ENCODE data around the gene TARP.

The TARP gene

DNA sequence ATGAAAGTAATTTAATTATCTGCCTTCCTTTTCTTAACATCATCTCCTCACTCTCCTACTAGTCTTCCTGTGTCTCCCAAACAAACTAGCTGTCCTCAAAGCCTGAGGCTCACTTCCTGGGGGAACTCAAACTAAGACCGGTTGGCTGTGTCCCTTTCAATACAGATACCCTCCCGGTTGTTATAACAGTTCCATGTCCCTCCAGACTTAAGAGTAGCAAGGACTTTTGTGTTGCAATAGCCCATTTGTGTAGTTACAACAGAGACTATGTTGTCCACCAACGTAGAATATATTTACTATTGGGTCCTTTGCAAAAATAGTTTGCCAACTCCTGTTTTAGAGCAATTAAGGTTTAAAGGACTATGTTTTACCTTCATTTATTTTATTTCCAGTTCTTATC, 8.6 kb upstream of the TARP start:
- H2AFZ ChIP-seq (replicated peaks), result no peak overlapping the region
- no peaks in the 10 kb centered on the region for H3K79me2 ChIP-seq (ENCODE audit: low read depth)
- H3K36me3 ChIP-seq, result no peaks in the 10 kb centered on the region
- no peak overlapping the region for H3K27ac ChIP-seq
- Mint-ChIP-seq H3K27ac (no peak overlapping the region), H3K4me1 (no peaks in the 10 kb centered on the region), H3K9me3 (no peaks in the 10 kb centered on the region), H3K4me3 (no peak overlapping the region), H3K36me3 (no peaks in the 10 kb centered on the region), H3K27me3 (ENCODE audit: insufficient read depth, low read depth) (no peaks in the 10 kb centered on the region)
- H3K4me3 ChIP-seq, result no peak overlapping the region
- no peaks in the 10 kb centered on the region for H3F3A ChIP-seq (ENCODE audit: low read depth)
- H3K4me2 ChIP-seq, result no peak overlapping the region
- no peaks in the 10 kb centered on the region for H3K27me3 ChIP-seq
- no peaks in the 10 kb centered on the region for H3K4me1 ChIP-seq
- TF ChIP-seq, protein P1, sequence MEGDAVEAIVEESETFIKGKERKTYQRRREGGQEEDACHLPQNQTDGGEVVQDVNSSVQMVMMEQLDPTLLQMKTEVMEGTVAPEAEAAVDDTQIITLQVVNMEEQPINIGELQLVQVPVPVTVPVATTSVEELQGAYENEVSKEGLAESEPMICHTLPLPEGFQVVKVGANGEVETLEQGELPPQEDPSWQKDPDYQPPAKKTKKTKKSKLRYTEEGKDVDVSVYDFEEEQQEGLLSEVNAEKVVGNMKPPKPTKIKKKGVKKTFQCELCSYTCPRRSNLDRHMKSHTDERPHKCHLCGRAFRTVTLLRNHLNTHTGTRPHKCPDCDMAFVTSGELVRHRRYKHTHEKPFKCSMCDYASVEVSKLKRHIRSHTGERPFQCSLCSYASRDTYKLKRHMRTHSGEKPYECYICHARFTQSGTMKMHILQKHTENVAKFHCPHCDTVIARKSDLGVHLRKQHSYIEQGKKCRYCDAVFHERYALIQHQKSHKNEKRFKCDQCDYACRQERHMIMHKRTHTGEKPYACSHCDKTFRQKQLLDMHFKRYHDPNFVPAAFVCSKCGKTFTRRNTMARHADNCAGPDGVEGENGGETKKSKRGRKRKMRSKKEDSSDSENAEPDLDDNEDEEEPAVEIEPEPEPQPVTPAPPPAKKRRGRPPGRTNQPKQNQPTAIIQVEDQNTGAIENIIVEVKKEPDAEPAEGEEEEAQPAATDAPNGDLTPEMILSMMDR (IDR thresholded peaks at IDR 0.05), result no peak
- TF ChIP-seq EZH2phosphoT487 (IDR thresholded peaks at IDR 0.05) (no peak), EZH2 (IDR thresholded peaks at IDR 0.05) (no peak)
- H4K20me1 ChIP-seq (ENCODE audit: low read depth), result no peaks in the 10 kb centered on the region
- no peaks in the 10 kb centered on the region for H3K9me3 ChIP-seq (ENCODE audit: low read depth)
- no peak overlapping the region for H3K9ac ChIP-seq
- DNase-seq (ENCODE audit: low spot score), result no peak

DNA sequence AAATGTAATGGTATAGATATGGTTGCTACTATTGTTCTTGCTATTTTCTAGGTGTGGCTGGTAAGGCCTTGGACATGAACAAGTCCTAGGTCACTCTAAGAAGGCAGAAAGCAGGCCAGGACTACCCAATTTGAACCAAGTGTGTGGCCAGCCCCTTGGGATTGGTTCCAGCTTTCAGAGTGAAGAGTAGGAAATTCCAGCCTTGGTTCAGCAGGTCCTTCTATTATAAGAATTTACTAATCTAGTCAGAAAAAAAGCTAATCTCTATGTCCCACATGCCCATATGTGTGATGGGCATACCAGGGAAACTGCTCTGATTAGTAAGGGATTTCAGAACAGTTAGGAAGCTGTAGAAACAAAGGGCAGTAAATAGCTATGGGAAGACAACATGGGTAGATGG, 7.8 kb upstream of the TARP start:
- H3F3A ChIP-seq (ENCODE audit: low read depth), result no peaks in the 10 kb centered on the region
- H3K27ac ChIP-seq, result no peak overlapping the region
- DNase-seq (ENCODE audit: low spot score), result no peak
- H3K4me2 ChIP-seq, result no peak overlapping the region
- no peak overlapping the region for H3K9ac ChIP-seq
- no peaks in the 10 kb centered on the region for H3K27me3 ChIP-seq
- no peak overlapping the region for H3K4me3 ChIP-seq
- no peaks in the 10 kb centered on the region for H3K9me3 ChIP-seq (ENCODE audit: low read depth)
- Mint-ChIP-seq H3K36me3 (no peaks in the 10 kb centered on the region), H3K27ac (no peak overlapping the region), H3K4me1 (no peaks in the 10 kb centered on the region), H3K27me3 (ENCODE audit: insufficient read depth, low read depth) (no peaks in the 10 kb centered on the region), H3K4me3 (no peak overlapping the region), H3K9me3 (no peaks in the 10 kb centered on the region)
- H4K20me1 ChIP-seq (ENCODE audit: low read depth), result no peaks in the 10 kb centered on the region
- no peak for TF ChIP-seq EZH2 (IDR thresholded peaks at IDR 0.05)
- H3K4me1 ChIP-seq, result peaks cover 6% of the 10 kb centered on the region
- no peak overlapping the region for H2AFZ ChIP-seq (replicated peaks)
- no peaks in the 10 kb centered on the region for H3K79me2 ChIP-seq (ENCODE audit: low read depth)
- no peaks in the 10 kb centered on the region for H3K36me3 ChIP-seq

DNA sequence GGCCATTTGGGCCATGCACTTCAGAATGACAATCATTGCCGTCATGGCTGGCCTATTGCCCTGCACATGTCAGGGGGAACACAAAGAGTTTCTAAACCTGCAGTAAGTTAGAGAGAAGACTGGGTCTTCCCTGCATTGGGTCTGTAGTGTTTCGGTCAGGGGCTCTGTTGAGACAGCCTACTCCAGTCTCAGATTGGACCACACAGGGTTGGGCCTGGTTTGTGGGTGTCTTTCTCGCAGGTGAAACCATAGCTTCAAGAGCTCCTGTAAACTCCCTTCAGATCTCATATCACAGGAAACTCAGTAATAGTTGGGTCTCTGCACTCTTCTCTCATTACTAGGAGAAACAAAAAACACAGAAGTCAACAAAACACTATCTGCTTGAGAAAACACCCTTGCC, 7.3 kb upstream of the TARP start:
- DNase-seq (ENCODE audit: low spot score), result no peak
- Histone ChIP-seq H4K20me1 (ENCODE audit: low read depth) (no peaks in the 10 kb centered on the region), H3K36me3 (no peaks in the 10 kb centered on the region), H3K27ac (no peak overlapping the region), H3K9ac (no peak overlapping the region), H3K4me3 (no peak overlapping the region), H3K4me2 (no peak overlapping the region), H3K4me1 (peaks cover 7% of the 10 kb centered on the region), H3K27me3 (no peaks in the 10 kb centered on the region), H2AFZ (replicated peaks) (no peak overlapping the region), H3F3A (ENCODE audit: low read depth) (no peaks in the 10 kb centered on the region), H3K9me3 (ENCODE audit: low read depth) (no peaks in the 10 kb centered on the region), H3K79me2 (ENCODE audit: low read depth) (no peaks in the 10 kb centered on the region)
- Mint-ChIP-seq H3K27ac (no peak overlapping the region), H3K36me3 (no peaks in the 10 kb centered on the region), H3K9me3 (no peaks in the 10 kb centered on the region), H3K4me1 (no peaks in the 10 kb centered on the region), H3K27me3 (ENCODE audit: insufficient read depth, low read depth) (no peaks in the 10 kb centered on the region), H3K4me3 (no peak overlapping the region)
- TF ChIP-seq, protein P1 (IDR thresholded peaks at IDR 0.05), result no peak
- TF ChIP-seq EZH2phosphoT487 (IDR thresholded peaks at IDR 0.05) (no peak), EZH2 (IDR thresholded peaks at IDR 0.05) (no peak)

DNA sequence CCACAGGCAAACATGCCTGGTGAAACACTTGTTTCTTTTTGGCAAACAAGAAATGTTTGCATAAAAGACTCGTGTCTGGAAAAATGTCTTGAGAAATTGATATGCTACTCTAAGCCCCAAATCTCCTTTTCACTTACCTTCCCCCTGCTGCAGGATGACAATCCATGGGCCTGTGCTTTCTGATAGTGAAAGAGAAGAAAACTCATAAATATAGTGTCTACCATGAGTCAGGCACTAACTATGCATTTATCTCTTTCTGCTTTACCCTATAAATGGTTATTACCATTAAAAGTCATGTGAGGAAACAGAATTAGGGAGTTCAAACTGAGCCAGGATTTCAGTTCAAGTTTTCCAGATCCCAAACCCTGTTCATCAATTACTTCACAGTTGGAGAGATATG, 6.6 kb upstream of the TARP start:
- Mint-ChIP-seq H3K27me3 (ENCODE audit: insufficient read depth, low read depth) (no peaks in the 10 kb centered on the region), H3K9me3 (no peaks in the 10 kb centered on the region), H3K27ac (no peak overlapping the region), H3K4me1 (no peaks in the 10 kb centered on the region), H3K4me3 (no peak overlapping the region), H3K36me3 (no peaks in the 10 kb centered on the region)
- Histone ChIP-seq H3K9ac (no peak overlapping the region), H3K36me3 (no peaks in the 10 kb centered on the region), H3K79me2 (ENCODE audit: low read depth) (no peaks in the 10 kb centered on the region), H3F3A (ENCODE audit: low read depth) (no peaks in the 10 kb centered on the region), H2AFZ (replicated peaks) (no peak overlapping the region), H3K27me3 (no peaks in the 10 kb centered on the region), H3K27ac (no peak overlapping the region), H3K4me1 (peaks cover 7% of the 10 kb centered on the region), H3K9me3 (ENCODE audit: low read depth) (no peaks in the 10 kb centered on the region), H3K4me3 (no peak overlapping the region), H4K20me1 (ENCODE audit: low read depth) (no peaks in the 10 kb centered on the region), H3K4me2 (no peak overlapping the region)
- no peak for DNase-seq (ENCODE audit: low spot score)
- no peak for TF ChIP-seq EZH2 (IDR thresholded peaks at IDR 0.05)
- no peak for TF ChIP-seq EZH2phosphoT487 (IDR thresholded peaks at IDR 0.05)
